Bronchial epithelial cell (primary cell): Measurements from ENCODE around the gene NTN5. TPM values are rescaled to one million over a fixed set of nuclear protein-coding genes. Genes with fewer than 3 reads are reported as not detected.
A peak's percentile ranks its signal among the peaks of the same experiment; 100 is the strongest.

Source experiments
- DNase-seq: peaks from one replicate; pipeline ENCODE4 v3.0.0-alpha.2; 2010; ENCODE audit warnings: low read depth
- FAIRE-seq: peaks from 2 replicates; lab custom pipeline; 2011; peaks lifted over from hg19 to GRCh38; lab: Jason Lieb, UNC
- H3K27me3 ChIP-seq: 2 replicates; pipeline ENCODE4 v1.5.1; 2011; ENCODE audit warnings: low read length; ENCODE audit not compliant: control insufficient read depth, insufficient read depth
- H3K36me3 ChIP-seq: 2 replicates; pipeline ENCODE4 v1.5.1; 2011; ENCODE audit warnings: low read length; ENCODE audit not compliant: control insufficient read depth, insufficient read depth
- H3K4me3 ChIP-seq: 2 replicates; pipeline ENCODE4 v1.5.1; 2011; ENCODE audit warnings: mild to moderate bottlenecking, low read depth, low read length, control low read depth
- total RNA-seq: library from RNA; depleted of rRNA; stranded (reverse); fragments of >200 nt; gene quantifications from 2 replicates; pipeline ENCODE4 v1.2.1, GENCODE V29; 2014
- TF ChIP-seq, protein P1 (sequence below): IDR thresholded peaks from 2 replicates; pipeline ENCODE4 v1.5.1; 2011; ENCODE audit warnings: mild to moderate bottlenecking, moderate library complexity, low read length, control low read depth, inconsistent platforms; ENCODE audit not compliant: insufficient read depth, severe bottlenecking

Gene NTN5
- total RNA-seq, 1 donor from 2014 or later: not detected

DNA sequence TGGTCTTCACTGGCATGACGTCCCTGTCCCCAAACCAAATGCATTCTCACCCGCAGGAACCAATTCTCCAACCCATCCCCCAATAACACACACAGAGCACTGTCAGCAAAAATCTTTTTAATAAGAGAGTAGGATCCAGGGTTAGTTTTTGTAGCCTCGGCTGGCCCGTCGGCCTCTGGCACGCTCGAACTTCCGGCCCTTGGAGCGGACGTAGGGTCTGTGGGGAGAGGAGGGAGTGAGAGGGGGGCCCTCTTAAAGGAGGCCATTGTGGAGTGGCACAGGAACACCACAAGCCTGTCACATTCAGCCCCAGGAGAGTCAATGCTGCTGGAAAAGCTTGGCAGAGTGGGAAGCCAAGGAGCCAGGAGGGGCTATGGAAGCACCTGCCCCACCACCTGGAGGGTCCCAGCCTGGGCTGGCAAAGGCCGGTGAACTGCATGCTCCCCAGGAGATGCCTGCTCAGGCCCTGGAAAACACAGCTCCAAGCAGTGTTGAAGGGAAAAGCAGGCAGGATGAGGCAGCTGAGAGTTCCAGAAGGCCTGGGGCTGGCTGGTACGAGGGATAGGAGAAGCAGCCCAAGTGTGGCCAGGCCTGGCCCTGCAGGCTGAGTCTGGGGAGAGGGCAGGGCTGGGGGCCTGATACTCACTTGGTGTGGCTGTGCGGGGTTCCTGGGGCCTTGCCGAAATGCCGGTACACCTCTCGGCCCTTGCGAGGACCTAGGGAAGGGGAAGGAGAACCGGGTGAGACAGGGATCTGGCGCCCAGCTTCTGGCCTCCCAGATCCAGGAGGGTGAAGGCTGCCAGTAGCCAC lies 57.4 kb downstream of the NTN5 start:
- Histone ChIP-seq H3K4me3 (peak overlapping the region; percentile 40), H3K36me3 (peaks cover 28% of the 10 kb centered on the region), H3K27me3 (no peaks in the 10 kb centered on the region)
- no peak for DNase-seq
- TF ChIP-seq, protein P1, sequence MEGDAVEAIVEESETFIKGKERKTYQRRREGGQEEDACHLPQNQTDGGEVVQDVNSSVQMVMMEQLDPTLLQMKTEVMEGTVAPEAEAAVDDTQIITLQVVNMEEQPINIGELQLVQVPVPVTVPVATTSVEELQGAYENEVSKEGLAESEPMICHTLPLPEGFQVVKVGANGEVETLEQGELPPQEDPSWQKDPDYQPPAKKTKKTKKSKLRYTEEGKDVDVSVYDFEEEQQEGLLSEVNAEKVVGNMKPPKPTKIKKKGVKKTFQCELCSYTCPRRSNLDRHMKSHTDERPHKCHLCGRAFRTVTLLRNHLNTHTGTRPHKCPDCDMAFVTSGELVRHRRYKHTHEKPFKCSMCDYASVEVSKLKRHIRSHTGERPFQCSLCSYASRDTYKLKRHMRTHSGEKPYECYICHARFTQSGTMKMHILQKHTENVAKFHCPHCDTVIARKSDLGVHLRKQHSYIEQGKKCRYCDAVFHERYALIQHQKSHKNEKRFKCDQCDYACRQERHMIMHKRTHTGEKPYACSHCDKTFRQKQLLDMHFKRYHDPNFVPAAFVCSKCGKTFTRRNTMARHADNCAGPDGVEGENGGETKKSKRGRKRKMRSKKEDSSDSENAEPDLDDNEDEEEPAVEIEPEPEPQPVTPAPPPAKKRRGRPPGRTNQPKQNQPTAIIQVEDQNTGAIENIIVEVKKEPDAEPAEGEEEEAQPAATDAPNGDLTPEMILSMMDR: no peak
- FAIRE-seq: no peak

DNA sequence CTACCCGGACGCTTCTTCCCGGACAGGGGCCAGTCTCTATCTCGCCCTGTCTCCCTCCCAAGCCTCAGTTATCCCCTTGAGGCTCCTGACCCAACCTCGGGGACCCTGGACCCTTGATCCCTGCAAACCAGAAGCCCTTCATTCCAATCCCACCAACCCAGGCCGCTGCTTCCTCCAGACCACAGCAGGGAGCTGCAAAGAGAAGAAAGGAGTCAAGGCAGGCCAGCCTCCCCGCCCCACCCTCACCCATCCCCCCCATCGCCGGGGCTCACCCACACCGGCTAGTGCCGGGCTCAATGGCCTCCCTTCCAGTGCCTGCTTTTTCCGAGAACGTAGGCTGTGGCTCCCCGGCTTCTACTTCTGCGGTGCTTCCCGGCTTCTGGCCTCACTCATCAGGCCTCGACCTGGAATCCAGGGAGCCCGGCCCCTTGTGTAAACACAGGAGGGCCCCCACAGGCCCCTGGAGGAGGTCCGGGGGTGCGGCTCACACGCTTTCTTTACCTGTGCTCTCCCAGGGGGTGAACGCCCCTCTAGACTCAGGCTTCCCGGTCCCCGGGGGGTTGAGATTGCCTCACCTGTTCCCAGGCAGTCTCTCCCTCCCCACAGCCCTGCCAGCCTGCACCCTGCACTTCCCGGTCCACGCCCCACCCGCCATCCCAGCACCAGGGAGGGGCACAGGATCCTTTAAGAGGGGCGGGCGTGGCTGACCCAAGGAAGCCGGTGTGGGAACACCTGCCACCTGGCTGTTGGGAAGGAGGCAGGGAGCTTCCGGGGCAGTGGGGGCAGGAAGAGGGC lies 58.2 kb downstream of the NTN5 start, which contains the start of gene FAM83E:
TSS of gene FAM83E (minus strand) at position 641 of the 795 bp plus-strand sequence. CDS start 1,704 bp downstream, outside the sequence.
- peak within 1 kb of the TSS; percentile 40 for H3K4me3 ChIP-seq
- H3K27me3 ChIP-seq: no peaks in the 10 kb centered on the region
- FAIRE-seq (no peak), DNase-seq (peak; percentile 70)
- TF ChIP-seq, protein P1: peak; percentile 28
- peaks cover 28% of the 10 kb centered on the region for H3K36me3 ChIP-seq

DNA sequence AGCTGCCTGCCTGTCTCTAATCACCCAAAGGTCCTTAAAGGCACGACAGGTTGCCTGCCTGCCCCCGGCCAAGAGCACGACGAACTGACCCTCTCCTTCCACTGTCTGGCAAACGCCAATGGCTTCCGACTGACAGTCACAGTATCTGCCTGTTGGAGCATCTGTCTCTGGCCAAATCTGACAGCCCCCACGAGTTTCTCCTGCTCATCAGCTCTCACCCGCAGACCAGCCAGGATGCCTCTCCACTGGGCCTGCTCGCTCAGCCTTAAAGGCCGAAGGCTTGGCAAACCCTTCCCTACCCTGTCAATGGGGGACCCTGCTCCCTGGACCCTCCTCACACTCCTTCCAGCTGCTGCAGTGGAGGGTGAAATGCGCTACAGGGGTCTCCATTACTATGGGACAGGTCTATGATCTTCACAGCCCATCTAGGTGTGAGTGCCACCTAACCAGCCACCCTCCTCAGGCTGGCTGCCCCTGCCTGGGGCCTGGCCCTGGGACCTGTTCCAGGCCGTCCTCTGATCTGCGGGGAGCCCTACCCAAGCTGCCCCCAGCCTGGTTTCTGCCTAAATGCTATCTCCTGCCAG lies 58.9 kb downstream of the NTN5 start:
- H3K4me3 ChIP-seq: peak overlapping the region; percentile 40
- no peak for FAIRE-seq
- DNase-seq: no peak
- no peaks in the 10 kb centered on the region for H3K27me3 ChIP-seq
- TF ChIP-seq, protein P1: no peak
- peaks cover 28% of the 10 kb centered on the region for H3K36me3 ChIP-seq

DNA sequence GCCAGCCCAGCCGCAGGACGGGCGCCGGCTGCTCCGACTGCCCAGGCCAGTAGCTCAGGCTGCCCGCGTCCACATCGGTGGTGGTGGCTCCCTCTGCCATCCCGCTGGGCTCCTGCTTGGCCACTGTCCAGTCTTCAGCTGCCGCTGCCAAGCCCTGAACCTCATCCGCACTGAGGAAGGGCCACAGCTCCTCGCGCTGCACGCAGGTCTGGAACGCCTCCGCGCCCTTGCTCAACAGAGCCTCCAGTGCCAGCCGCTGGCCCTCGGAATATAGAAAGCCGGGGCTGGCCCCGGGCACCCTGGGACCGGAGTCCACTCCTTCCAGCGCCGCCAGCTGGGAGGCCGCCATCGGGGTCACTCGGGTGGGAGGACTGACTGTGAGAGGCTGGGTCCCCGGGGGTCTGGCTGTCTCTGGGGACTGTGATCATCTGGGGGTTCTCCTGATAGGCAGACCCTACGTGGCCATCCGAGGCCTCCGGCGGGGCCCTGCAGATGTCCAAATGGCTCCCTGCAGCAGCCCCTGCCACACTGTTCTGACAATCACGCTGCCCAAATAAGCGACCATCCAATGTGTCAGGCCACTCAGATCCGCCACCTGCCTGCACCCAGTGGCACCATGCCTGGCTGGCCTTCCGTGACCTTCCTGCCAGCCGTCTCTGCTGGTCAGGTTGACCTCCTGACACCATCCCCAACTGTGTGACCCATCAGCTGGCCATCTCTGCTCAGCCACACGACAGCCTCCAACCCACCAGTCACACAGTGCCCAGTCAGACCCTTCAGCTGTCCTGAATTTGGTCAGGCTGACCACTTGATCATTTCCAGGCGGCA lies 59.6 kb downstream of the NTN5 start:
- TF ChIP-seq, protein P1: no peak
- DNase-seq (no peak), FAIRE-seq (no peak)
- no peaks in the 10 kb centered on the region for H3K27me3 ChIP-seq
- no peak overlapping the region for H3K4me3 ChIP-seq
- H3K36me3 ChIP-seq: peaks cover 28% of the 10 kb centered on the region

DNA sequence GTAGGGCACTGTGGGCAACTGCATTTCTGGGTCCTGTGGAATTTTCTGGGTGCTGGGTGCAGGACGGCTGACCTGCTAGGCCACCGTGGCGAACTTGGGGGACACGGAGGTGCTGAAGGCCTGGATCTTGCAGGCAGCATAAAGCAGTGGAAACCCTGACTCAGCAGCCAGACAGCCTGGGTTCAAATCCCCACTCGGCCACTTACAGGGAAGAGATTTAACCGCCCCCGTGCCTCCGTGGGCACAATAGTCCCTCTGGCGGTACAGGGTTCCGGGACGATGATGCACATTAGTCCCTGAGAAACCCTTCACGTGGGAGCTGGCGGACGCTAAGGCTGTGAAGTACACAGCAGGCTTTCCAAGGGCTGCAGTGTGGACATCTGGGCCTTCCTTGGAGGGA lies 60.9 kb downstream of the NTN5 start:
- Histone ChIP-seq H3K27me3 (no peaks in the 10 kb centered on the region), H3K36me3 (peaks cover 17% of the 10 kb centered on the region), H3K4me3 (no peak overlapping the region)
- DNase-seq (no peak), FAIRE-seq (no peak)
- TF ChIP-seq, protein P1: no peak
